Measurements from ENCODE around the gene TNIP3. TPM values are rescaled to one million over a fixed set of nuclear protein-coding genes. Genes with fewer than 3 reads are reported as not detected.

Gene TNIP3
- total and polyA plus RNA-seq, 8 donors = 0.75 to 8.8 (median 1.3) TPM

- ATAC-seq (no peak), DNase-seq (no peak)
- H3K36me3 ChIP-seq = no peaks in the 10 kb centered on the region
- H3K4me1 ChIP-seq = peaks cover 0 to 13% of the 10 kb centered on the region in 2 donors
- no peak for TF ChIP-seq CTCF (IDR thresholded peaks at IDR 0.05)
- H3K27me3 ChIP-seq = no peaks in the 10 kb centered on the region
- no peak overlapping the region for H3K27ac ChIP-seq
- intact Hi-C loops (cut with DNase I) = loop anchor here in 1 of 2 donors (10.0 kb wide), 1 partner anchor 927 kb away; no protein-coding TSS in a partner anchor
- H3K4me3 ChIP-seq = no peak overlapping the region
- no peaks in the 10 kb centered on the region for H3K9me3 ChIP-seq
Measured at GRCh38 chr4:121091941-121092340, 72.2 kb downstream of the TNIP3 start.

DNA sequence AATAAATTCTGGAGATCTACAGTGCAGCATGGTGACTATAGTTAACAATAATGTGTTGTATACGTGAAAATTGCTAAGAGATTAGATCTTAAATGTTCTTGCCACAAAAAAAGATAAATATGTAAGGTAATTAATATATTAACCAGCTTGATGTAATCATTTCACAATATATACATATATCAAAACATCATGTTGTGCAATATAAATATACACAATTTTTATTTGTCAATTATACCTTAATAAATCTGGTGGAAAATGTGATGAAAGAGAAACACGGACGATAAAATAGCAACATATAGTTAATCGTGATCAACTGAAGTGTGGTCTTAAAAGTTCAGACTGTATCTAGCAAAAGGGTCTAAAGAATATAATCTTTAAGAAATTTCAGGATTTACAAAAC, 75.3 kb downstream of the TNIP3 start:
- no peak for ATAC-seq
- no peaks in the 10 kb centered on the region for H3K9me3 ChIP-seq

More for the DNA sequence above, 75.3 kb downstream of the TNIP3 start:
- Histone ChIP-seq H3K27ac (no peak overlapping the region), H3K36me3 (no peaks in the 10 kb centered on the region), H3K27me3 (no peaks in the 10 kb centered on the region), H3K4me3 (no peak overlapping the region), H3K4me1 (peaks cover 0 to 3% of the 10 kb centered on the region in 2 donors)
- TF ChIP-seq CTCF (IDR thresholded peaks at IDR 0.05) = no peak
- intact Hi-C loops (cut with DNase I) = no loop called here
- no peak for DNase-seq

Other genes with a start within 250 kb of the TNIP3 start
- gene PRDM5, start 241.6 kb downstream of the TNIP3 start, total RNA-seq = 10 to 100 TPM; 12.1 to 13.8 TPM
- 10 to 100 TPM; 27.7 to 35.1 (median 31.7) TPM for gene PRDM5, start 241.6 kb downstream of the TNIP3 start, polyA plus RNA-seq (ENCODE audit: insufficient read length in 6 of 6)
- 100 to 1,000 TPM; 143 to 489 TPM for gene NDNF, start 91.8 kb downstream of the TNIP3 start, total RNA-seq
- gene NDNF, start 91.8 kb downstream of the TNIP3 start, polyA plus RNA-seq (ENCODE audit: insufficient read length in 6 of 6) = 100 to 1,000 TPM; 141 to 231 (median 193) TPM
- not detected for gene QRFPR, start 216.7 kb upstream of the TNIP3 start, total RNA-seq
- gene QRFPR, start 216.7 kb upstream of the TNIP3 start, polyA plus RNA-seq (ENCODE audit: insufficient read length in 6 of 6) = 1 to 10 TPM in 5 of 6 donors, under 1 TPM in 1; 0.86 to 3.5 (median 2.3) TPM

Data from left lung (tissue), 10 donors.